KMS-11 (cell line): ENCODE results near the gene MAGI3.
"Not testable (repeated sequence)": the region's sequence is repeated elsewhere in the genome, so short reads cannot be mapped to it uniquely, and the experiment has no call there.

Source experiments
- H2AFZ ChIP-seq: fragments of 200-600 bp; sonication (generic); 2 replicates; pipeline ENCODE4 v1.6.1; 2016; ENCODE audit warnings: antibody characterized with exemption, mixed run types, low read depth
- H3K27ac ChIP-seq: fragments of 200-600 bp; sonication (generic); 2 replicates; pipeline ENCODE4 v1.6.1; 2016; ENCODE audit warnings: mild to moderate bottlenecking, mixed run types
- H3K27me3 ChIP-seq: fragments of 200-600 bp; sonication (generic); 2 replicates; pipeline ENCODE4 v1.6.1; 2017; ENCODE audit warnings: mild to moderate bottlenecking, low read depth, mixed run types, moderate library complexity; ENCODE audit not compliant: insufficient read depth
- H3K36me3 ChIP-seq: fragments of 200-600 bp; sonication (generic); 2 replicates; pipeline ENCODE4 v1.6.1; 2017; ENCODE audit warnings: mild to moderate bottlenecking, mixed run types; ENCODE audit not compliant: insufficient read depth
- H3K4me1 ChIP-seq: fragments of 200-600 bp; sonication (generic); 2 replicates; pipeline ENCODE4 v1.6.1; 2016; ENCODE audit warnings: mild to moderate bottlenecking, low read depth, mixed run types; ENCODE audit not compliant: poor library complexity, severe bottlenecking
- H3K4me2 ChIP-seq: fragments of 200-600 bp; sonication (generic); 2 replicates; pipeline ENCODE4 v1.7.0; 2016; ENCODE audit warnings: mild to moderate bottlenecking, mixed run types
- H3K4me3 ChIP-seq: fragments of 200-600 bp; sonication (generic); IDR thresholded peaks from 2 replicates; pipeline ENCODE4 v1.6.1; 2017; ENCODE audit warnings: low read depth, low read length, mixed read lengths; ENCODE audit not compliant: insufficient read depth
- H3K79me2 ChIP-seq: fragments of 200-600 bp; sonication (generic); 2 replicates; pipeline ENCODE4 v1.6.1; 2016; ENCODE audit warnings: low read depth, mixed run types; ENCODE audit not compliant: insufficient read depth
- H3K9ac ChIP-seq: fragments of 200-600 bp; sonication (generic); 2 replicates; pipeline ENCODE4 v1.6.1; 2016; ENCODE audit warnings: mild to moderate bottlenecking, mixed run types
- H4K20me1 ChIP-seq: fragments of 200-600 bp; sonication (generic); 2 replicates; pipeline ENCODE4 v1.6.1; 2016; ENCODE audit warnings: mild to moderate bottlenecking, mixed run types; ENCODE audit not compliant: insufficient read depth
- CTCF ChIP-seq: fragments of 200-600 bp; sonication (generic); conservative IDR thresholded peaks from 2 replicates; pipeline ENCODE4 v1.6.1; 2017; ENCODE audit warnings: low read depth, mild to moderate bottlenecking, antibody characterized with exemption, low read length, moderate library complexity, mixed read lengths

The MAGI3 gene

GRCh38 chr1:113459279-113459678 is 69.0 kb downstream of the MAGI3 start:
- Histone ChIP-seq H2AFZ (no peak overlapping the region), H3K79me2 (no peaks in the 10 kb centered on the region), H3K4me3 (no peak overlapping the region), H4K20me1 (no peaks in the 10 kb centered on the region), H3K9ac (no peak overlapping the region), H3K4me1 (no peaks in the 10 kb centered on the region), H3K4me2 (no peak overlapping the region), H3K27me3 (no peaks in the 10 kb centered on the region), H3K36me3 (no peaks in the 10 kb centered on the region), H3K27ac (no peak overlapping the region)
- no peak for TF ChIP-seq CTCF

GRCh38 chr1:113467991-113468390 is 77.7 kb downstream of the MAGI3 start:
- no peak overlapping the region for H3K4me3 ChIP-seq
- no peak overlapping the region for H2AFZ ChIP-seq
- no peak overlapping the region for H3K4me2 ChIP-seq
- H3K79me2 ChIP-seq: no peaks in the 10 kb centered on the region
- no peaks in the 10 kb centered on the region for H3K27me3 ChIP-seq
- no peaks in the 10 kb centered on the region for H3K36me3 ChIP-seq
- no peak overlapping the region for H3K9ac ChIP-seq
- no peaks in the 10 kb centered on the region for H4K20me1 ChIP-seq
- H3K4me1 ChIP-seq: no peaks in the 10 kb centered on the region
- H3K27ac ChIP-seq: no peak overlapping the region
- no peak for TF ChIP-seq CTCF

GRCh38 chr1:113478427-113479195 is 88.3 kb downstream of the MAGI3 start:
- H3K79me2 ChIP-seq, H3K4me1 ChIP-seq, H4K20me1 ChIP-seq, H3K36me3 ChIP-seq, H3K4me2 ChIP-seq, H2AFZ ChIP-seq, H3K4me3 ChIP-seq, H3K27ac ChIP-seq, H3K27me3 ChIP-seq, H3K9ac ChIP-seq: not testable (repeated sequence)

GRCh38 chr1:113479713-113480676 is 89.7 kb downstream of the MAGI3 start:
- no peaks in the 10 kb centered on the region for H3K36me3 ChIP-seq
- no peak overlapping the region for H2AFZ ChIP-seq
- H3K9ac ChIP-seq: no peak overlapping the region
- no peak overlapping the region for H3K4me3 ChIP-seq
- no peak for TF ChIP-seq CTCF
- no peaks in the 10 kb centered on the region for H4K20me1 ChIP-seq
- H3K27ac ChIP-seq: no peak overlapping the region
- H3K4me1 ChIP-seq: no peaks in the 10 kb centered on the region
- H3K4me2 ChIP-seq: no peak overlapping the region
- H3K79me2 ChIP-seq: no peaks in the 10 kb centered on the region
- H3K27me3 ChIP-seq: no peaks in the 10 kb centered on the region

GRCh38 chr1:113485131-113485530 is 94.8 kb downstream of the MAGI3 start:
- not testable (repeated sequence) for H4K20me1 ChIP-seq, H3K36me3 ChIP-seq, H3K27ac ChIP-seq, H3K4me1 ChIP-seq, H2AFZ ChIP-seq, H3K9ac ChIP-seq, H3K79me2 ChIP-seq, H3K4me3 ChIP-seq, H3K4me2 ChIP-seq, H3K27me3 ChIP-seq
